ENCODE results near the gene TUBB4B. TPM values are rescaled to one million over a fixed set of nuclear protein-coding genes. Genes with fewer than 3 reads are reported as not detected.

TUBB4B gene
- total RNA-seq, 1 donor from 2014 or later, result 329 TPM

GRCh38 chr9:137199411-137200121, 41.5 kb upstream of the TUBB4B start:
- DNase-seq (ENCODE audit: low read depth, low spot score), result no peak
- TF ChIP-seq CTCF (conservative IDR thresholded peaks at IDR 0.05), result no peak
- Mint-ChIP-seq H3K4me1 (peaks cover 18% of the 10 kb centered on the region), H3K9me3 (no peaks in the 10 kb centered on the region), H3K27ac (ENCODE audit: unreplicated experiment) (no peak overlapping the region), H3K36me3 (ENCODE audit: low read depth) (no peaks in the 10 kb centered on the region), H3K4me3 (peak overlapping the region; percentile 91), H3K27me3 (ENCODE audit: low read depth) (no peaks in the 10 kb centered on the region)

GRCh38 chr9:137200311-137201204, 40.5 kb upstream of the TUBB4B start, which contains the start of gene TPRN:
Gene TPRN (minus strand): TSS chr9:137200741. CDS start chr9:137200711, 30 bp downstream.
- TF ChIP-seq CTCF (conservative IDR thresholded peaks at IDR 0.05), result no peak
- peak; percentile 98 for DNase-seq (ENCODE audit: low read depth, low spot score)
- peak within 1 kb of the TSS; percentile 81 for H3K27ac Mint-ChIP-seq (ENCODE audit: unreplicated experiment)
- peak within 1 kb of the TSS; percentile 91 for H3K4me3 Mint-ChIP-seq
- H3K36me3 Mint-ChIP-seq (ENCODE audit: low read depth), result no peaks in the 10 kb centered on the region
- H3K4me1 Mint-ChIP-seq, result peaks cover 21% of the 10 kb centered on the region
- H3K9me3 Mint-ChIP-seq, result no peaks in the 10 kb centered on the region
- H3K27me3 Mint-ChIP-seq (ENCODE audit: low read depth), result no peaks in the 10 kb centered on the region

- Mint-ChIP-seq H3K36me3 (ENCODE audit: low read depth) (no peaks in the 10 kb centered on the region), H3K27me3 (ENCODE audit: low read depth) (no peaks in the 10 kb centered on the region), H3K4me1 (peaks cover 28% of the 10 kb centered on the region), H3K27ac (ENCODE audit: unreplicated experiment) (peak overlapping the region; percentile 81), H3K4me3 (peak overlapping the region; percentile 90), H3K9me3 (no peaks in the 10 kb centered on the region)
- no peak for TF ChIP-seq CTCF (conservative IDR thresholded peaks at IDR 0.05)
- no peak for DNase-seq (ENCODE audit: low read depth, low spot score)
These were observed 39.8 kb upstream of the TUBB4B start for GRCh38 chr9:137201205-137201868.

- Mint-ChIP-seq H3K27me3 (ENCODE audit: low read depth) (no peaks in the 10 kb centered on the region), H3K9me3 (no peaks in the 10 kb centered on the region), H3K4me3 (peak overlapping the region; percentile 66), H3K27ac (ENCODE audit: unreplicated experiment) (no peak overlapping the region), H3K36me3 (ENCODE audit: low read depth) (peaks cover 7% of the 10 kb centered on the region), H3K4me1 (peaks cover 42% of the 10 kb centered on the region)
- no peak for DNase-seq (ENCODE audit: low read depth, low spot score)
- no peak for TF ChIP-seq CTCF (conservative IDR thresholded peaks at IDR 0.05)
These were observed 38.1 kb upstream of the TUBB4B start for GRCh38 chr9:137202966-137203365.

- peak overlapping the region; percentile 94 for H3K4me3 Mint-ChIP-seq
- no peaks in the 10 kb centered on the region for H3K9me3 Mint-ChIP-seq
- peak overlapping the region; percentile 94 for H3K27ac Mint-ChIP-seq (ENCODE audit: unreplicated experiment)
- TF ChIP-seq CTCF (conservative IDR thresholded peaks at IDR 0.05), result no peak
- DNase-seq (ENCODE audit: low read depth, low spot score), result no peak
- H3K4me1 Mint-ChIP-seq, result peaks cover 42% of the 10 kb centered on the region
- peaks cover 7% of the 10 kb centered on the region for H3K36me3 Mint-ChIP-seq (ENCODE audit: low read depth)
- H3K27me3 Mint-ChIP-seq (ENCODE audit: low read depth), result no peaks in the 10 kb centered on the region
These were observed 36.4 kb upstream of the TUBB4B start for GRCh38 chr9:137204731-137205125.
